ENCODE data around the gene UBE2E2.

DNA sequence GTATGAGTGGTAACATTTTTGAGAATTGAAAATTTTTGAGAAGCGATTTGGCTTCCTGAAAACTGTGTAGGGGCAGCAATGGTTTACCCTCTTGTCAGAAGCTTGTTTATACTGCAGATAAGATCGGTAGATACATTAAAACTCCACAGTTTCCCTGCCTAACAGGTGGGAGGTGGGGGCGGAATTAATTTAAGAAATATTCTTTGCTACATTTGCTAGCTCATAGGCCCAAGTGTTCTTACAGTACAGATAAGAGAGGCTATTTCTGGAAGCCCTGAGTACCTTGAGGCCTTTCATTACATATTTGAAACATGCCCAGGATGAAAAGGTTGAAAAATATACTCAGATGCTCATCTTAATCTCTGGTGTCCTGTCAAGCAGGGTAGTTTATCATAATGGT, 285.5 kb downstream of the UBE2E2 start:
- TF ChIP-seq, protein P1, sequence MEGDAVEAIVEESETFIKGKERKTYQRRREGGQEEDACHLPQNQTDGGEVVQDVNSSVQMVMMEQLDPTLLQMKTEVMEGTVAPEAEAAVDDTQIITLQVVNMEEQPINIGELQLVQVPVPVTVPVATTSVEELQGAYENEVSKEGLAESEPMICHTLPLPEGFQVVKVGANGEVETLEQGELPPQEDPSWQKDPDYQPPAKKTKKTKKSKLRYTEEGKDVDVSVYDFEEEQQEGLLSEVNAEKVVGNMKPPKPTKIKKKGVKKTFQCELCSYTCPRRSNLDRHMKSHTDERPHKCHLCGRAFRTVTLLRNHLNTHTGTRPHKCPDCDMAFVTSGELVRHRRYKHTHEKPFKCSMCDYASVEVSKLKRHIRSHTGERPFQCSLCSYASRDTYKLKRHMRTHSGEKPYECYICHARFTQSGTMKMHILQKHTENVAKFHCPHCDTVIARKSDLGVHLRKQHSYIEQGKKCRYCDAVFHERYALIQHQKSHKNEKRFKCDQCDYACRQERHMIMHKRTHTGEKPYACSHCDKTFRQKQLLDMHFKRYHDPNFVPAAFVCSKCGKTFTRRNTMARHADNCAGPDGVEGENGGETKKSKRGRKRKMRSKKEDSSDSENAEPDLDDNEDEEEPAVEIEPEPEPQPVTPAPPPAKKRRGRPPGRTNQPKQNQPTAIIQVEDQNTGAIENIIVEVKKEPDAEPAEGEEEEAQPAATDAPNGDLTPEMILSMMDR (IDR thresholded peaks at IDR 0.05), result no peak
- no peak for TF ChIP-seq POLR2A (IDR thresholded peaks at IDR 0.05)

All from esophagus squamous epithelium (tissue), 4 donors.